Right lobe of liver (tissue), 4 donors: ENCODE results near the gene TSEN2.

Experiments used
- POLR2A ChIP-seq: fragments of 450-650 bp; IDR thresholded peaks from one replicate; pipeline ENCODE4 v1.6.1; 2017; ENCODE audit warnings: antibody characterized with exemption, mild to moderate bottlenecking
- TF ChIP-seq, protein P1 (sequence below), 4 donors: fragments of 200-600 bp in 3 of 4; fragments of 450-650 bp in 1 of 4; IDR thresholded peaks; one replicate each; pipeline versions ENCODE4 v1.5.1 to v1.8.0; 2016 to 2022; ENCODE audit warnings: antibody characterized with exemption in 4 of 4, mild to moderate bottlenecking in 2 of 4
- donor health status: DM: no; HTN: no; CAD: no.
- donor health status: DM: no; HTN: no; CAD: no.
- donor health status: DM: no; HTN: yes; CAD: no.

GRCh38 chr3:12578742-12579141 lies 94.5 kb downstream of the TSEN2 start:
- TF ChIP-seq, protein P1, sequence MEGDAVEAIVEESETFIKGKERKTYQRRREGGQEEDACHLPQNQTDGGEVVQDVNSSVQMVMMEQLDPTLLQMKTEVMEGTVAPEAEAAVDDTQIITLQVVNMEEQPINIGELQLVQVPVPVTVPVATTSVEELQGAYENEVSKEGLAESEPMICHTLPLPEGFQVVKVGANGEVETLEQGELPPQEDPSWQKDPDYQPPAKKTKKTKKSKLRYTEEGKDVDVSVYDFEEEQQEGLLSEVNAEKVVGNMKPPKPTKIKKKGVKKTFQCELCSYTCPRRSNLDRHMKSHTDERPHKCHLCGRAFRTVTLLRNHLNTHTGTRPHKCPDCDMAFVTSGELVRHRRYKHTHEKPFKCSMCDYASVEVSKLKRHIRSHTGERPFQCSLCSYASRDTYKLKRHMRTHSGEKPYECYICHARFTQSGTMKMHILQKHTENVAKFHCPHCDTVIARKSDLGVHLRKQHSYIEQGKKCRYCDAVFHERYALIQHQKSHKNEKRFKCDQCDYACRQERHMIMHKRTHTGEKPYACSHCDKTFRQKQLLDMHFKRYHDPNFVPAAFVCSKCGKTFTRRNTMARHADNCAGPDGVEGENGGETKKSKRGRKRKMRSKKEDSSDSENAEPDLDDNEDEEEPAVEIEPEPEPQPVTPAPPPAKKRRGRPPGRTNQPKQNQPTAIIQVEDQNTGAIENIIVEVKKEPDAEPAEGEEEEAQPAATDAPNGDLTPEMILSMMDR (IDR thresholded peaks at IDR 0.05), result no peak
- TF ChIP-seq POLR2A, result no peak
